Measurements from ENCODE around the gene MAN1C1. TPM values are rescaled to one million over a fixed set of nuclear protein-coding genes. Genes with fewer than 3 reads are reported as not detected.
"Not testable (repeated sequence)": the region's sequence is repeated elsewhere in the genome, so short reads cannot be mapped to it uniquely, and the experiment has no call there.

The MAN1C1 gene
- total RNA-seq, 2 donors from 2014 or later = 0.88 to 2.5 TPM

DNA sequence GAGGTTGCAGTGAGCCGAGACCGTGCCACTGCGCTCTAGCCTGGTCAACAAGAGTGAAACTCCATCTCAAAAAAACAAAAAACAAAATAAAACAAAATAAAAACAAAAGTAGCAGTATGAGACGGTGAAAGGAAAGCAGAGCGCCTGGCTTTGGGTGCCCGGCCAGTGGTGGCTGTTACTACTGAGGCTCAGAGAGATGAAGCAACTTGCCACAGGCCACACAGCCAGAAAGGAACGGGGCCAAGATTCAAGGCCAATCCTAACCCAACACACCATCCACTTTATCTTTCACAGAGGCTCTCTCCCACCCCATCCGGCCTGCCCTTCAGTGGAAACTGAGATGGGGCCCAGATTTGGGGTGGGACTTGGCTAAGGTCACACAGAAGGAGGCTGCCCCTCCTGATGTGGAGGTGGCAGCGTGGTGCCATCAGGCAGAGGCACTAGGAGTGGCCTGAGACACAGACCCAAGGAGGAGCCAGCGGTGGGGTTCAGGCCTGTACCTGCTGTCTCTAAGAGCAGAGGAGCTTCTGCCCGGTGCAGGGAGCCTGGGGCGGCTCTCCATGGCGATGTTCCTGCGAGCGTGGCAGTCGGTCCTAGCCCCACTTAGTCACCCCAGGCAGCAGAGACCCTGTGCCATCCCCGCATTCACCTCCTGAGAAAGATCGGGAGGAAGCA is 40.0 kb upstream of the MAN1C1 start:
- H3K4me1 Mint-ChIP-seq (ENCODE audit: low read depth in 2 of 2) = no peaks in the 10 kb centered on the region
- no peak overlapping the region for H3K27ac Mint-ChIP-seq
- no peak overlapping the region for H3K4me3 Mint-ChIP-seq
- no peak for ATAC-seq
- no peaks in the 10 kb centered on the region for H3K9me3 Mint-ChIP-seq
- peaks cover 0 to 3% of the 10 kb centered on the region in 2 donors for H3K27me3 Mint-ChIP-seq
- no peaks in the 10 kb centered on the region for H3K36me3 Mint-ChIP-seq
- no peak for DNase-seq (ENCODE audit: low spot score)

GRCh38 chr1:25577134-25577920 is 39.3 kb upstream of the MAN1C1 start:
- Mint-ChIP-seq H3K27me3 (peaks cover 0 to 3% of the 10 kb centered on the region in 2 donors), H3K4me1 (ENCODE audit: low read depth in 2 of 2) (no peaks in the 10 kb centered on the region), H3K9me3 (no peaks in the 10 kb centered on the region), H3K36me3 (no peaks in the 10 kb centered on the region), H3K4me3 (no peak overlapping the region), H3K27ac (no peak overlapping the region)
- ATAC-seq (no peak), DNase-seq (ENCODE audit: low spot score) (no peak)

DNA sequence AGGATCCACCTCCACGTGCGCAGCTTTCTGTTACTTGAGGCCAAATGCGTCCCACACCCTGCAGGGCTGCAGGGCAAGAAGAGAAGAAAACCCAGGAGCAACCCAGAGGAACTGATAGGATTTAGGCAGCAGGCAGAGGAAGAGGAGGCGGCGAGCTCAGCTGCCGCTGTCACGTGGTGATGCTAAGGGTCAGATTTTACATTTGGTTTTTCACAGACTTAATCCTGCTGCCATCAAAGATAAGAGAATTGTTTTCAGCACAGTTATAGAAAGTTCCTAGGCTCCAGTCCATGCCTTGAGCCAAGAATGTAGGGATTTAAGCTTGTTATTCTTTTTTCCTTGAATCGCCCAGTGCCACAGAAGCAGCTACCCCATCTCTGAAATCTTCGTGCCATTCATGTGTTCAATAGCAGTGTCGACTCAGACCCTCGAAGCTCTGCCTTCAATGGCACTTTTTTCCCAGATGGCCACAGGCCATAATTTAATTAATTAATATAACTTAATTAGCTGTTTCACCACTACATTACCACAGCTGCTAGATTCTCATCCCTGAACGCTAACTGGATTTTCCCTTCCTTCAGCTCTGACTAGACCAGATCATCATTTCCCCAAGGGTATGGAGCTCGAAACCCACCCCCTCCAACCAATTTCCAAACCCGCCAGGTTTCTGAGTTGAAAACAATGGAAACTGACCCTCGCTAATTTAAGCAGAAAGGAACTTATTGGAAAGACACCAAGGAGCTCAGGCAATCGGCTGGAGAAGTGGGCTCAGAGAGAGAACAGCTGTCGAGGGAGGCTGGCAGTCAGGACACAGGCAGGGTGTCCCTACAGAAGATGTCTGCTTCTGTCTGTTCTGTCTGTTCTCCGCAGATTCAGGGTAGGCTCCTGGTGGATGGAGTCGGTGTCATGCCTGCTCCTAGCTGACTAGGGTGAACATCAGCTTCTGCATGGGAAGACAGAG is 37.0 kb upstream of the MAN1C1 start:
- H3K4me1 Mint-ChIP-seq (ENCODE audit: low read depth in 2 of 2) = no peaks in the 10 kb centered on the region
- peaks cover 7 to 14% of the 10 kb centered on the region in 2 donors for H3K27me3 Mint-ChIP-seq
- H3K9me3 Mint-ChIP-seq = no peaks in the 10 kb centered on the region
- ATAC-seq (no peak), DNase-seq (ENCODE audit: low spot score) (no peak)
- H3K4me3 Mint-ChIP-seq = no peak overlapping the region
- H3K36me3 Mint-ChIP-seq = no peaks in the 10 kb centered on the region
- no peak overlapping the region for H3K27ac Mint-ChIP-seq

DNA sequence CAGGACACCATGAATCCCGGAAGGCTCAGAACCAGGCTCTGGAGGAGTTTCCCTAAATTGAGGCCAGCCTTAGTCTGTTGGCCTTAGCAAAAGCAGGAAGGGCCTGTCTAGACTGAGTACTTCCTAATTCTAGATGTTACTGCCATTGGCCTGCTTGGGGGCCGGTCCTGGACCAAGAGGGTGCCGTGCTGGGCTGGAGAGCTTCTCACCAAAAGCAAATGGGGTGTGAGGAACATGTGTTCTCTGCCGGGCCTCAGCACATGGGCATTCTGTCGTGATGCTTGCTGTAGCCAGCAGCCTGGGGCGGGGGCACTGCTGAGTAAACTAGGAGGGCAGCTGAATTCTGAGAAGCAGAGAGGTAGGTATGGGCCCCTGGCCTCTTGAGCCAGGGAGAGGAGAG is 35.7 kb upstream of the MAN1C1 start:
- Mint-ChIP-seq H3K27ac (no peak overlapping the region), H3K4me3 (no peak overlapping the region), H3K4me1 (ENCODE audit: low read depth in 2 of 2) (peaks cover 0 to 4% of the 10 kb centered on the region in 2 donors), H3K9me3 (no peaks in the 10 kb centered on the region), H3K27me3 (peaks cover 12 to 21% of the 10 kb centered on the region in 2 donors), H3K36me3 (no peaks in the 10 kb centered on the region)
- ATAC-seq = no peak
- no peak for DNase-seq (ENCODE audit: low spot score)

- H3K4me3 Mint-ChIP-seq = no peak overlapping the region
- peaks cover 12 to 21% of the 10 kb centered on the region in 2 donors for H3K27me3 Mint-ChIP-seq
- no peaks in the 10 kb centered on the region for H3K36me3 Mint-ChIP-seq
- H3K27ac Mint-ChIP-seq = no peak overlapping the region
- H3K9me3 Mint-ChIP-seq = no peaks in the 10 kb centered on the region
- peaks cover 0 to 7% of the 10 kb centered on the region in 2 donors for H3K4me1 Mint-ChIP-seq (ENCODE audit: low read depth in 2 of 2)
- no peak for DNase-seq (ENCODE audit: low spot score)
- ATAC-seq = no peak
Measured at GRCh38 chr1:25581764-25582163, 34.8 kb upstream of the MAN1C1 start.

DNA sequence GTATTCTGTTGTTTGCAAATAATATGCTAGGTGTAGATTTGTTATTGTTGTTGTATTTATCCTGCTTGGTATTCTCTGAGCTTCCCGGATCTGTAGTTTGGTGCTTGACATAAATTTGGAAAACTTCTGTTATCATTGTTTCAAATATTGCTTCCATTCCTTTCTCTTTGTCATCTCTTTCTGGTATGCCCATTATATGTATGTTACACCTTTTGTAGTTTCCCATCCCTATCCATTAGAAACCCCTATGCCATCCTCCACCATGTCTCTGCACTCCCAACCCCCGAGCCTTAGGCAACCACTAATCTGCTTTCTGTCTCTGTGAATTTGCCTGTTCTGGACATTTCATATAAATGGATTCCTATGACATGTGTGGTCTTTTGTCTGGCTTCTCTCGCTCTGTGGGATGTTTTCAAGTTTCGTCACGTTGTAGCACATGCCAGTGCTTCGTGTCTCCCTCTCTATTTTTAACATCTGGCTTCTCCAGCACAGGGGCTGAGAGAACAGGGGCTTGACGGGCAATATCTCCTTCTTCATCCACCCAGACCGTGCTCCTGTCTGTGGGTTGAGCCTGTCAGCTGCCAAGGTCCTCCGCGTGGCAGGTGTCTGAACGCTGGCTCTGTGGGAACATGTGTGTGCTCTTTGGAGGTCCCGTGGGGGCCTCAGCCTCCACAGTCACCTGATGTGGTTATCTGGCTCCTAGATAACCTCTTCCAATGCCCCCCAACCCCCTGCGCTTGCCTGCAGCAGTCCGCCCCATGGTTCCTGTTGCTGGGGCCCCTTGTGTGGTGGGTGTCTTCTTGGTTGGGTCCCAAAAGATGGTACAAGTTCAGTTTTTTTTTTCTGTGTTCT is 32.8 kb upstream of the MAN1C1 start:
- H3K27ac Mint-ChIP-seq = no peak overlapping the region
- no peak for ATAC-seq

DNA sequence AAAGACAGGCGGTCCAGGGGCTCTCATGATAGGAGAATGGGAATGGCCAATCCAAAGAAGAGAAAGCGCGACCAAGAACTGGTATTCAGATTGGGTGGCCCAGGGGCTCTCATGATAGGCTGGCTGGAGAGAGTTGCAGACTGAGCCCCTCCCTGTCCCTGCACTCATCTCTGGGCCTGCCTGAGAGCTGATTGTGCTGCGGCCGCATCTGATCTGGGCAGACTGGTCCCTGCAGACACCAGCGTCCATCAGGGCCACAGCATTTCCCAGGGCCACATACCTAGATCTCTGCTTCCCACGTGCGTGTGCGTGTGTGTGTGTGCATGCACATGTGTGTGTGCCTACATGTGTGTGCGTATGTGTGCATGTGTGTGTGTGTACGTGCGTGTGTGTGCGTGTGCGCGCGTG is 30.4 kb upstream of the MAN1C1 start:
- ATAC-seq = no peak
- H3K36me3 Mint-ChIP-seq = no peaks in the 10 kb centered on the region
- H3K4me3 Mint-ChIP-seq = no peak overlapping the region
- peaks cover 7 to 10% of the 10 kb centered on the region in 2 donors for H3K4me1 Mint-ChIP-seq (ENCODE audit: low read depth in 2 of 2)
- no peak overlapping the region for H3K27ac Mint-ChIP-seq
- DNase-seq (ENCODE audit: low spot score) = no peak
- peaks cover 15 to 26% of the 10 kb centered on the region in 2 donors for H3K27me3 Mint-ChIP-seq
- H3K9me3 Mint-ChIP-seq = no peaks in the 10 kb centered on the region

More for the DNA sequence above, 32.8 kb upstream of the MAN1C1 start:
- Mint-ChIP-seq H3K27me3 (peaks cover 15 to 21% of the 10 kb centered on the region in 2 donors), H3K36me3 (no peaks in the 10 kb centered on the region), H3K9me3 (no peaks in the 10 kb centered on the region), H3K4me3 (no peak overlapping the region), H3K4me1 (ENCODE audit: low read depth in 2 of 2) (peaks cover 7 to 10% of the 10 kb centered on the region in 2 donors)
- DNase-seq (ENCODE audit: low spot score) = no peak

GRCh38 chr1:25587290-25587689 is 29.3 kb upstream of the MAN1C1 start:
- DNase-seq (ENCODE audit: low spot score) (peak; percentile 32), ATAC-seq (peak in 1 of 2 donors; percentile 72)
- Mint-ChIP-seq H3K4me1 (ENCODE audit: low read depth in 2 of 2) (peaks cover 7 to 10% of the 10 kb centered on the region in 2 donors), H3K27ac (no peak overlapping the region), H3K36me3 (no peaks in the 10 kb centered on the region), H3K9me3 (no peaks in the 10 kb centered on the region), H3K4me3 (no peak overlapping the region), H3K27me3 (peaks cover 15 to 26% of the 10 kb centered on the region in 2 donors)

DNA sequence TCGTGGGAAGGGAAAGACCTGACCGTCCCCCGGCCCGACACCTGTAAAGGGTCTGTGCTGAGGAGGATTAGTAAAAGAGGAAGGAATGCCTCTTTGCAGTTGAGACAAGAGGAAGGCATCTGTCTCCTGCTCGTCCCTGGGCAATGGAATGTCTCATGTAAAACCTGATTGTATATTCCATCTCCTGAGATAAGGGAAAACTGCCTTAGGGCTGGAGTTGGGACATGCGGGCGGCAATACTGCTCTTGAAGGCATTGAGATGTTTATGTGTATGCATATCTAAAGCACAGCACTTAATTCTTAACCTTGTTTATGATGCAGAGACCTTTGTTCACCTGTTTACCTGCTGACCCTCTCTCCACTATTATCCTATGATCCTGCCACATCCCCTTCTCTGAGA is 28.4 kb upstream of the MAN1C1 start:
- H3K9me3 Mint-ChIP-seq; H3K36me3 Mint-ChIP-seq; H3K27ac Mint-ChIP-seq; ATAC-seq; H3K4me3 Mint-ChIP-seq; DNase-seq (ENCODE audit: low spot score): not testable (repeated sequence)
- H3K4me1 Mint-ChIP-seq (ENCODE audit: low read depth in 2 of 2) = peaks cover 7 to 10% of the 10 kb centered on the region in 2 donors
- H3K27me3 Mint-ChIP-seq = peaks cover 15 to 25% of the 10 kb centered on the region in 2 donors

GRCh38 chr1:25588786-25589185 is 27.8 kb upstream of the MAN1C1 start:
- not testable (repeated sequence) for H3K36me3 Mint-ChIP-seq; H3K27ac Mint-ChIP-seq; H3K4me3 Mint-ChIP-seq; H3K9me3 Mint-ChIP-seq; DNase-seq (ENCODE audit: low spot score); ATAC-seq
- Mint-ChIP-seq H3K27me3 (peaks cover 10 to 19% of the 10 kb centered on the region in 2 donors), H3K4me1 (ENCODE audit: low read depth in 2 of 2) (peaks cover 7 to 10% of the 10 kb centered on the region in 2 donors)

- Mint-ChIP-seq H3K36me3 (no peaks in the 10 kb centered on the region), H3K4me3 (no peak overlapping the region), H3K9me3 (no peaks in the 10 kb centered on the region), H3K27me3 (peaks cover 9 to 14% of the 10 kb centered on the region in 2 donors), H3K27ac (no peak overlapping the region), H3K4me1 (ENCODE audit: low read depth in 2 of 2) (peaks cover 6 to 7% of the 10 kb centered on the region in 2 donors)
- ATAC-seq (no peak), DNase-seq (ENCODE audit: low spot score) (no peak)
Measured at GRCh38 chr1:25590096-25590824, 26.3 kb upstream of the MAN1C1 start.

DNA sequence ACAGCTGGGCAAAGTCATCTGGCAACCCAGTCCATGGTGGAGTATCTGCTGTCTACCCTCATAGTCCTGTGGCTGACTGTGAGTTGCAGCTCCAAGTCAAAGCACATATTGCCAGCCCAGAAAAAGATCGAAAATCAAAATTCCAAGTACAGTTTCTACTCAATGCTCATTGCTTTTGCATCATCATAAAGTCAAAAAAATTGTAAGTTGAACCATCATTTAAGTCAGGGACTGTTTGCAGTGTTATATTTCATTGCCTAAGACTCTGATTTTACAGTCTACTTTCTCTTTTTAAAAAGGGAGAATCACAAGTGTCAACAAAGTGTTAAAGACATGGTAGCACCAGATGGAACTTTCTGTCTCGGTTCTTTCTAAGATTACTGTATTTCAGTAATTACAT is 22.7 kb upstream of the MAN1C1 start:
- Mint-ChIP-seq H3K9me3 (no peaks in the 10 kb centered on the region), H3K4me3 (no peak overlapping the region), H3K27me3 (peaks cover 6 to 26% of the 10 kb centered on the region in 2 donors), H3K27ac (no peak overlapping the region), H3K4me1 (ENCODE audit: low read depth in 2 of 2) (no peaks in the 10 kb centered on the region), H3K36me3 (no peaks in the 10 kb centered on the region)
- DNase-seq (ENCODE audit: low spot score) = no peak
- no peak for ATAC-seq
